H1 (cell line): Measurements from ENCODE around the gene CTCF. TPM values are rescaled to one million over a fixed set of nuclear protein-coding genes. Genes with fewer than 3 reads are reported as not detected.

Experiments used
- E2F6 ChIP-seq: IDR thresholded peaks from 2 replicates; pipeline ENCODE4 v1.6.1; 2012; ENCODE audit warnings: inconsistent platforms
- EP300 ChIP-seq, 2 experiments: IDR thresholded peaks; 1 replicate in 1 of 2; 2 replicates in 1 of 2; pipeline ENCODE4 v1.6.1; 2011 to 2012; ENCODE audit warnings: low read depth in 2 of 2, low read length in 2 of 2, mild to moderate bottlenecking in 2 of 2, borderline replicate concordance in 1 of 2, inconsistent platforms in 1 of 2, moderate library complexity in 1 of 2
- HDAC6 ChIP-seq: IDR thresholded peaks from one replicate; pipeline ENCODE4 v1.7.1; 2012; ENCODE audit warnings: low read depth, mild to moderate bottlenecking, inconsistent platforms, low read length, moderate library complexity
- KDM5A ChIP-seq: fragments of 200-600 bp; IDR thresholded peaks from 2 replicates; pipeline ENCODE4 v1.7.1; 2012; ENCODE audit warnings: mild to moderate bottlenecking, low read length, inconsistent platforms, mixed read lengths
- NANOG ChIP-seq: IDR thresholded peaks from 2 replicates; pipeline ENCODE4 v1.6.1; 2011; ENCODE audit warnings: low read length, low read depth, mild to moderate bottlenecking, inconsistent platforms; ENCODE audit not compliant: insufficient read depth, poor library complexity, severe bottlenecking
- RBBP5 ChIP-seq: IDR thresholded peaks from 2 replicates; pipeline ENCODE4 v1.7.1; 2012; ENCODE audit warnings: low read depth, mild to moderate bottlenecking, inconsistent platforms, low read length, moderate library complexity, borderline replicate concordance
- TCF12 ChIP-seq: IDR thresholded peaks from 2 replicates; pipeline ENCODE4 v1.6.1; 2011; ENCODE audit warnings: low read depth, mild to moderate bottlenecking, low read length
- polyA plus RNA-seq, 7 experiments: library from polyadenylated mRNA; depleted of rRNA in 3 of 7; stranded (reverse) in 5 of 7; unstranded in 2 of 7; fragments of >200 nt in 5 of 7; fragments of 200-250 nt in 2 of 7; gene quantifications; 1 replicate in 5 of 7; 2 replicates in 1 of 7; 4 replicates in 1 of 7; pipeline versions ENCODE4 v1.2.1 to v1.2.3, GENCODE V29; 2011 to 2013; ENCODE audit warnings: missing spikeins in 2 of 7, mixed read lengths in 2 of 7
- total RNA-seq: library from RNA; stranded (reverse); fragmentation: NEBNext Ultra II Directional; extraction: Animal tissue kit (Norgen Biotek cat#: 25700); gene quantifications from 2 replicates; pipeline ENCODE4 v1.2.1, GENCODE V29; 2021

CTCF gene
- total and polyA plus RNA-seq, 2 of the 8 experiments (the other 6 are each of a cell fraction or from before 2014, with no cell fraction given), result 32.4 to 66.0 TPM

GRCh38 chr16:67674851-67675578, 112.7 kb downstream of the CTCF start (continued):
- no peak for TF ChIP-seq RBBP5
- TF ChIP-seq E2F6, result no peak
- no peak for TF ChIP-seq KDM5A
- no peak for TF ChIP-seq TCF12
- TF ChIP-seq HDAC6, result no peak
- no peak for TF ChIP-seq EP300 (IDR thresholded peaks at IDR 0.05; ENCODE audit: borderline replicate concordance in 1 of 2, low read depth in 2 of 2, low read length in 2 of 2)
- TF ChIP-seq NANOG, result no peak
